GM23338 (cell line): ENCODE results near the gene UBE3B. TPM values are rescaled to one million over a fixed set of nuclear protein-coding genes. Genes with fewer than 3 reads are reported as not detected.

Experiments
- ATAC-seq: fragments of 200-7000 bp; cut with Tn5 transposase; 3 replicates; pipeline ENCODE4 v1.9.1; 2020
- DNase-seq: peaks from one replicate; pipeline ENCODE4 v3.0.0-alpha.2; 2015; ENCODE audit warnings: low spot score
- H2AFZ ChIP-seq: fragments of 200-600 bp; sonication (generic); 2 replicates; pipeline ENCODE4 v1.8.0; 2016; ENCODE audit warnings: antibody characterized with exemption, mild to moderate bottlenecking, moderate library complexity
- H3F3A ChIP-seq: fragments of 200-600 bp; sonication (generic); replicated peaks from 2 replicates; pipeline ENCODE4 v1.8.0; 2017; ENCODE audit warnings: antibody characterized with exemption, mixed run types, low read depth
- H3K27ac ChIP-seq: fragments of 200-600 bp; sonication (generic); 2 replicates; pipeline ENCODE4 v1.6.1; 2016; ENCODE audit warnings: low read depth
- H3K27me3 ChIP-seq: fragments of 200-600 bp; sonication (generic); 2 replicates; pipeline ENCODE4 v1.8.0; 2016; ENCODE audit warnings: mild to moderate bottlenecking, mixed run types, moderate library complexity; ENCODE audit not compliant: insufficient read depth
- H3K36me3 ChIP-seq: fragments of 200-600 bp; sonication (generic); 2 replicates; pipeline ENCODE4 v1.8.0; 2016; ENCODE audit warnings: mild to moderate bottlenecking; ENCODE audit not compliant: insufficient read depth
- H3K4me1 ChIP-seq: fragments of 200-600 bp; sonication (generic); 2 replicates; pipeline ENCODE4 v1.8.0; 2016; ENCODE audit warnings: mild to moderate bottlenecking, moderate library complexity; ENCODE audit not compliant: insufficient read depth
- H3K4me2 ChIP-seq: fragments of 200-600 bp; sonication (generic); 2 replicates; pipeline ENCODE4 v1.7.1; 2017; ENCODE audit warnings: mixed run types
- H3K4me3 ChIP-seq: fragments of 200-600 bp; sonication (generic); 2 replicates; pipeline ENCODE4 v1.6.1; 2016; ENCODE audit warnings: mixed run types
- H3K79me2 ChIP-seq: fragments of 200-600 bp; sonication (generic); replicated peaks from 2 replicates; pipeline ENCODE4 v1.8.0; 2017; ENCODE audit warnings: mild to moderate bottlenecking; ENCODE audit not compliant: insufficient read depth
- H3K9me2 ChIP-seq: fragments of 200-600 bp; sonication (generic); 2 replicates; pipeline ENCODE4 v1.8.0; 2017; ENCODE audit not compliant: insufficient read depth
- H4K20me1 ChIP-seq: fragments of 200-600 bp; sonication (generic); replicated peaks from 2 replicates; pipeline ENCODE4 v1.8.0; 2017; ENCODE audit warnings: mild to moderate bottlenecking; ENCODE audit not compliant: insufficient read depth
- H3K27ac Mint-ChIP-seq: 2 replicates; pipeline ENCODE4 v1.8.0; 2020; ENCODE audit warnings: inconsistent platforms, mild to moderate bottlenecking, moderate library complexity, mixed read lengths
- H3K27me3 Mint-ChIP-seq: 3 replicates; pipeline ENCODE4 v1.8.0; 2022; ENCODE audit warnings: low read depth, mild to moderate bottlenecking, moderate library complexity, mixed read lengths, inconsistent platforms; ENCODE audit not compliant: insufficient read depth, poor library complexity
- H3K36me3 Mint-ChIP-seq: 3 replicates; pipeline ENCODE4 v1.8.0; 2021; ENCODE audit warnings: low read depth, mild to moderate bottlenecking, inconsistent platforms, moderate library complexity, mixed read lengths
- H3K4me1 Mint-ChIP-seq: 3 replicates; pipeline ENCODE4 v1.8.0; 2020; ENCODE audit warnings: mild to moderate bottlenecking, inconsistent platforms, mixed read lengths
- H3K4me3 Mint-ChIP-seq: 3 replicates; pipeline ENCODE4 v1.8.0; 2021; ENCODE audit warnings: moderate library complexity, mild to moderate bottlenecking, inconsistent platforms, mixed read lengths
- H3K9me3 Mint-ChIP-seq: 3 replicates; pipeline ENCODE4 v1.8.0; 2020; ENCODE audit warnings: moderate library complexity, mild to moderate bottlenecking, inconsistent platforms, mixed read lengths
- CREB1 ChIP-seq: fragments of 250-450 bp; sonication (Bioruptor Pico); IDR thresholded peaks from 2 replicates; pipeline ENCODE4 v1.5.0; 2020; ENCODE audit warnings: low read depth, mild to moderate bottlenecking, moderate library complexity
- EZH2phosphoT487 ChIP-seq: fragments of 200-600 bp; sonication (generic); IDR thresholded peaks from one replicate; pipeline ENCODE4 v1.8.1; 2018; ENCODE audit warnings: antibody characterized with exemption; ENCODE audit not compliant: unreplicated experiment
- JUNB ChIP-seq: IDR thresholded peaks from one replicate; pipeline ENCODE4 v1.6.1; 2016; ENCODE audit warnings: antibody characterized with exemption; ENCODE audit not compliant: unreplicated experiment
- POLR2AphosphoS5 ChIP-seq: IDR thresholded peaks from 2 replicates; pipeline ENCODE4 v1.6.1; 2016; ENCODE audit warnings: antibody characterized with exemption, low read depth
- STAT1 ChIP-seq: IDR thresholded peaks from one replicate; pipeline ENCODE4 v1.6.1; 2016; ENCODE audit warnings: antibody characterized with exemption; ENCODE audit not compliant: unreplicated experiment
- polyA plus RNA-seq: library from polyadenylated mRNA; unstranded; fragments of >200 nt; fragmentation: Nextera tagmentation; extraction: Ambion mirVana; gene quantifications from 2 replicates; pipeline ENCODE4 v1.2.1, GENCODE V29; 2016
- total RNA-seq: library from RNA; depleted of rRNA; stranded (reverse); fragments of >200 nt; shearing (Covaris generic); gene quantifications from 2 replicates; pipeline ENCODE4 v1.2.3, GENCODE V29; 2014
- TF ChIP-seq, protein P1 (sequence below): fragments of 250-450 bp; sonication (Bioruptor Pico); IDR thresholded peaks from 2 replicates; pipeline ENCODE4 v1.5.0; 2020; ENCODE audit warnings: mild to moderate bottlenecking, moderate library complexity
- TF ChIP-seq, protein P2 (sequence below), 2 experiments: fragments of 200-600 bp in 1 of 2; sonication (generic) in 1 of 2; conservative IDR thresholded peaks; 2 replicates each; pipeline versions ENCODE4 v1.5.1 to v1.6.1; 2016 to 2017; ENCODE audit warnings: antibody characterized with exemption in 2 of 2, low read depth in 2 of 2, mild to moderate bottlenecking in 2 of 2, moderate library complexity in 1 of 2

Gene UBE3B
- total and polyA plus RNA-seq, 2 experiments from 2014 or later: 20.8 TPM

DNA sequence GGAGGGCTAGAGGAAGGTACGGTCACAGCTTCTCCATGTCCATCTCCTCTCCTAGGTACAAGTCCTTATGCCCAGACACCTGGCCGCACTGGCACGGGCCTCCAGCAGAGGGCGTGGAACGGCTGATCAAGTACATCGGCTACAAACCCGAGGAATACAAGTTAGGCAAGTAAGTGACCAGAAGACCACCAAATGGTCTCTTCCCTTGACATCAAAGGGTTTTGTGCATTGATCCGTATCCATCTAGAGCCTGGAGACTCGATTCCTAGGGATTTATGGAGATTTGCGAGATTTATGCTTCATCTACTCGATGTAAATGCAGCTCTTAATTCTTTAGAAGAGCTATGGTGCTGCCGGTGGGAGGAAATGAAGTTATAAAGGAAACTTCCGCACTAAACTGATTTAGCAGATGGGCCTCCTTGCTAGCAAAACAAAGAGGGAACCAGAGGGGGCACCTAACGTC lies 44.6 kb upstream of the UBE3B start (continued):
- TF ChIP-seq, protein P1, sequence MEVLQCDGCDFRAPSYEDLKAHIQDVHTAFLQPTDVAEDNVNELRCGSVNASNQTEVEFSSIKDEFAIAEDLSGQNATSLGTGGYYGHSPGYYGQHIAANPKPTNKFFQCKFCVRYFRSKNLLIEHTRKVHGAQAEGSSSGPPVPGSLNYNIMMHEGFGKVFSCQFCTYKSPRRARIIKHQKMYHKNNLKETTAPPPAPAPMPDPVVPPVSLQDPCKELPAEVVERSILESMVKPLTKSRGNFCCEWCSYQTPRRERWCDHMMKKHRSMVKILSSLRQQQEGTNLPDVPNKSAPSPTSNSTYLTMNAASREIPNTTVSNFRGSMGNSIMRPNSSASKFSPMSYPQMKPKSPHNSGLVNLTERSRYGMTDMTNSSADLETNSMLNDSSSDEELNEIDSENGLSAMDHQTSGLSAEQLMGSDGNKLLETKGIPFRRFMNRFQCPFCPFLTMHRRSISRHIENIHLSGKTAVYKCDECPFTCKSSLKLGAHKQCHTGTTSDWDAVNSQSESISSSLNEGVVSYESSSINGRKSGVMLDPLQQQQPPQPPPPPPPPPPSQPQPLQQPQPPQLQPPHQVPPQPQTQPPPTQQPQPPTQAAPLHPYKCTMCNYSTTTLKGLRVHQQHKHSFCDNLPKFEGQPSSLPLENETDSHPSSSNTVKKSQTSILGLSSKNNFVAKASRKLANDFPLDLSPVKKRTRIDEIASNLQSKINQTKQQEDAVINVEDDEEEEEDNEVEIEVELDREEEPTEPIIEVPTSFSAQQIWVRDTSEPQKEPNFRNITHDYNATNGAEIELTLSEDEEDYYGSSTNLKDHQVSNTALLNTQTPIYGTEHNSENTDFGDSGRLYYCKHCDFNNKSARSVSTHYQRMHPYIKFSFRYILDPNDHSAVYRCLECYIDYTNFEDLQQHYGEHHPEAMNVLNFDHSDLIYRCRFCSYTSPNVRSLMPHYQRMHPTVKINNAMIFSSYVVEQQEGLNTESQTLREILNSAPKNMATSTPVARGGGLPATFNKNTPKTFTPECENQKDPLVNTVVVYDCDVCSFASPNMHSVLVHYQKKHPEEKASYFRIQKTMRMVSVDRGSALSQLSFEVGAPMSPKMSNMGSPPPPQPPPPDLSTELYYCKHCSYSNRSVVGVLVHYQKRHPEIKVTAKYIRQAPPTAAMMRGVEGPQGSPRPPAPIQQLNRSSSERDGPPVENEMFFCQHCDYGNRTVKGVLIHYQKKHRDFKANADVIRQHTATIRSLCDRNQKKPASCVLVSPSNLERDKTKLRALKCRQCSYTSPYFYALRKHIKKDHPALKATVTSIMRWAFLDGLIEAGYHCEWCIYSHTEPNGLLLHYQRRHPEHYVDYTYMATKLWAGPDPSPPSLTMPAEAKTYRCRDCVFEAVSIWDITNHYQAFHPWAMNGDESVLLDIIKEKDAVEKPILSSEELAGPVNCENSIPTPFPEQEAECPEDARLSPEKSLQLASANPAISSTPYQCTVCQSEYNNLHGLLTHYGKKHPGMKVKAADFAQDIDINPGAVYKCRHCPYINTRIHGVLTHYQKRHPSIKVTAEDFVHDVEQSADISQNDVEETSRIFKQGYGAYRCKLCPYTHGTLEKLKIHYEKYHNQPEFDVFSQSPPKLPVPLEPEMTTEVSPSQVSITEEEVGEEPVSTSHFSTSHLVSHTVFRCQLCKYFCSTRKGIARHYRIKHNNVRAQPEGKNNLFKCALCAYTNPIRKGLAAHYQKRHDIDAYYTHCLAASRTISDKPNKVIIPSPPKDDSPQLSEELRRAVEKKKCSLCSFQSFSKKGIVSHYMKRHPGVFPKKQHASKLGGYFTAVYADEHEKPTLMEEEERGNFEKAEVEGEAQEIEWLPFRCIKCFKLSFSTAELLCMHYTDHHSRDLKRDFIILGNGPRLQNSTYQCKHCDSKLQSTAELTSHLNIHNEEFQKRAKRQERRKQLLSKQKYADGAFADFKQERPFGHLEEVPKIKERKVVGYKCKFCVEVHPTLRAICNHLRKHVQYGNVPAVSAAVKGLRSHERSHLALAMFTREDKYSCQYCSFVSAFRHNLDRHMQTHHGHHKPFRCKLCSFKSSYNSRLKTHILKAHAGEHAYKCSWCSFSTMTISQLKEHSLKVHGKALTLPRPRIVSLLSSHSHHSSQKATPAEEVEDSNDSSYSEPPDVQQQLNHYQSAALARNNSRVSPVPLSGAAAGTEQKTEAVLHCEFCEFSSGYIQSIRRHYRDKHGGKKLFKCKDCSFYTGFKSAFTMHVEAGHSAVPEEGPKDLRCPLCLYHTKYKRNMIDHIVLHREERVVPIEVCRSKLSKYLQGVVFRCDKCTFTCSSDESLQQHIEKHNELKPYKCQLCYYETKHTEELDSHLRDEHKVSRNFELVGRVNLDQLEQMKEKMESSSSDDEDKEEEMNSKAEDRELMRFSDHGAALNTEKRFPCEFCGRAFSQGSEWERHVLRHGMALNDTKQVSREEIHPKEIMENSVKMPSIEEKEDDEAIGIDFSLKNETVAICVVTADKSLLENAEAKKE (CRISPR knock-in tag): peak; percentile 68
- no peak for TF ChIP-seq STAT1

DNA sequence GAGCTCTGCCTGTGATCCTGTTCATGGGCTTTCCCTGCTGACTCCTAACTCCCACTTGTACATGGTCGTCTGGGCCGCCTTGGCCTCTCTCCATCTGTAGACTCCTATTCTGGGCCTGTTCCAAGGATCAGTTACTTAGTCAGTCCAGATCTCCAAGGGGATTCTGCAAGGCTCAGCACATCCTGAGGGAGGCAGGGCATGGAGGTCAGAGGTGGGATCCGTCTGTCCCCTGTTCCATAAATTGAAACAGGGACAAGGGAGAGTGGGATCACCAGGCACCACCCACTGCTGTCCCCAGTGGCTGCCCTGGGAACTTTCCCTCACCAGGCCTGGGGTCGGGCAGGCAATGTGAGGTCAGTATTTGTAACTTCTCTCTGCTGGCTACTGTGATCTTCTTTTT lies 43.8 kb upstream of the UBE3B start:
- H3K79me2 ChIP-seq: no peaks in the 10 kb centered on the region
- Mint-ChIP-seq H3K36me3 (no peaks in the 10 kb centered on the region), H3K9me3 (peaks cover 7% of the 10 kb centered on the region; the same call in 2 of the 3 replicates), H3K27ac (no peak overlapping the region), H3K4me1 (peaks cover 45% of the 10 kb centered on the region), H3K27me3 (peaks cover 6% of the 10 kb centered on the region), H3K4me3 (no peak overlapping the region; the same call in 2 of the 3 replicates)
- ATAC-seq (peak; percentile 87), DNase-seq (peak; percentile 58)
- TF ChIP-seq EZH2phosphoT487 (no peak), POLR2AphosphoS5 (no peak), JUNB (no peak), CREB1 (no peak)
- TF ChIP-seq, protein P2, sequence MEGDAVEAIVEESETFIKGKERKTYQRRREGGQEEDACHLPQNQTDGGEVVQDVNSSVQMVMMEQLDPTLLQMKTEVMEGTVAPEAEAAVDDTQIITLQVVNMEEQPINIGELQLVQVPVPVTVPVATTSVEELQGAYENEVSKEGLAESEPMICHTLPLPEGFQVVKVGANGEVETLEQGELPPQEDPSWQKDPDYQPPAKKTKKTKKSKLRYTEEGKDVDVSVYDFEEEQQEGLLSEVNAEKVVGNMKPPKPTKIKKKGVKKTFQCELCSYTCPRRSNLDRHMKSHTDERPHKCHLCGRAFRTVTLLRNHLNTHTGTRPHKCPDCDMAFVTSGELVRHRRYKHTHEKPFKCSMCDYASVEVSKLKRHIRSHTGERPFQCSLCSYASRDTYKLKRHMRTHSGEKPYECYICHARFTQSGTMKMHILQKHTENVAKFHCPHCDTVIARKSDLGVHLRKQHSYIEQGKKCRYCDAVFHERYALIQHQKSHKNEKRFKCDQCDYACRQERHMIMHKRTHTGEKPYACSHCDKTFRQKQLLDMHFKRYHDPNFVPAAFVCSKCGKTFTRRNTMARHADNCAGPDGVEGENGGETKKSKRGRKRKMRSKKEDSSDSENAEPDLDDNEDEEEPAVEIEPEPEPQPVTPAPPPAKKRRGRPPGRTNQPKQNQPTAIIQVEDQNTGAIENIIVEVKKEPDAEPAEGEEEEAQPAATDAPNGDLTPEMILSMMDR (conservative IDR thresholded peaks at IDR 0.05; ENCODE audit: low read depth in 2 of 2): peak; percentile 50 to 51
- H3K4me1 ChIP-seq: peaks cover 28% of the 10 kb centered on the region
- peaks cover 4% of the 10 kb centered on the region; the same call in 1 of the 2 replicates for H3F3A ChIP-seq
- H3K27me3 ChIP-seq: no peaks in the 10 kb centered on the region
- H3K27ac ChIP-seq: no peak overlapping the region
- H3K4me3 ChIP-seq: no peak overlapping the region
- no peaks in the 10 kb centered on the region for H3K36me3 ChIP-seq
- H3K9me2 ChIP-seq: no peaks in the 10 kb centered on the region
- H4K20me1 ChIP-seq: no peaks in the 10 kb centered on the region; the same call in 1 of the 2 replicates
- H2AFZ ChIP-seq: no peak overlapping the region
- no peak overlapping the region for H3K4me2 ChIP-seq
